Measurements from ENCODE around the gene SCN2A. TPM values are rescaled to one million over a fixed set of nuclear protein-coding genes. Genes with fewer than 3 reads are reported as not detected.
"Not testable (repeated sequence)": the region's sequence is repeated elsewhere in the genome, so short reads cannot be mapped to it uniquely, and the experiment has no call there.

Gene SCN2A
- polyA plus RNA-seq, 1 donor, result 2.4 TPM

GRCh38 chr2:165373278-165374010 is 134.2 kb downstream of the SCN2A start:
- H3K9me3 ChIP-seq (ENCODE audit: control insufficient read depth, low read depth, low read length), result no peaks in the 10 kb centered on the region
- H3K36me3 ChIP-seq (ENCODE audit: control insufficient read depth, insufficient read depth, low read length), result no peaks in the 10 kb centered on the region
- no peak overlapping the region for H3K4me3 ChIP-seq (ENCODE audit: low read length)
- no peak overlapping the region for H3K27ac ChIP-seq (ENCODE audit: low read length)
- H3K4me1 ChIP-seq (ENCODE audit: control insufficient read depth, insufficient read depth, low read length), result no peaks in the 10 kb centered on the region
- 83% methylated on average over 1 of the region's 5 CpGs for WGBS (ENCODE audit: insufficient coverage, low lambda C conversion rate)
- H3K27me3 ChIP-seq (ENCODE audit: control insufficient read depth, insufficient read depth, low read length), result no peaks in the 10 kb centered on the region
- no peak for DNase-seq

- Histone ChIP-seq H3K4me3 (ENCODE audit: low read length) (no peak overlapping the region), H3K36me3 (ENCODE audit: control insufficient read depth, insufficient read depth, low read length) (no peaks in the 10 kb centered on the region), H3K4me1 (ENCODE audit: control insufficient read depth, insufficient read depth, low read length) (no peaks in the 10 kb centered on the region), H3K27me3 (ENCODE audit: control insufficient read depth, insufficient read depth, low read length) (no peaks in the 10 kb centered on the region), H3K9me3 (ENCODE audit: control insufficient read depth, low read depth, low read length) (no peaks in the 10 kb centered on the region), H3K27ac (ENCODE audit: low read length) (no peak overlapping the region)
- 60% methylated on average over 1 of the region's 3 CpGs for WGBS (ENCODE audit: insufficient coverage, low lambda C conversion rate)
- no peak for DNase-seq
Observed at GRCh38 chr2:165376571-165376975, 137.4 kb downstream of the SCN2A start.

GRCh38 chr2:165382362-165382761 is 143.1 kb downstream of the SCN2A start:
- DNase-seq, result no peak
- Histone ChIP-seq H3K36me3 (ENCODE audit: control insufficient read depth, insufficient read depth, low read length) (no peaks in the 10 kb centered on the region), H3K4me1 (ENCODE audit: control insufficient read depth, insufficient read depth, low read length) (no peaks in the 10 kb centered on the region), H3K27me3 (ENCODE audit: control insufficient read depth, insufficient read depth, low read length) (no peaks in the 10 kb centered on the region), H3K9me3 (ENCODE audit: control insufficient read depth, low read depth, low read length) (no peaks in the 10 kb centered on the region), H3K4me3 (ENCODE audit: low read length) (no peak overlapping the region), H3K27ac (ENCODE audit: low read length) (no peak overlapping the region)
- WGBS (ENCODE audit: insufficient coverage, low lambda C conversion rate), result 100% methylated on average over 1 of the region's 2 CpGs

GRCh38 chr2:165390875-165391274 is 151.7 kb downstream of the SCN2A start:
- Histone ChIP-seq H3K27me3 (ENCODE audit: control insufficient read depth, insufficient read depth, low read length) (no peaks in the 10 kb centered on the region), H3K9me3 (ENCODE audit: control insufficient read depth, low read depth, low read length) (no peaks in the 10 kb centered on the region), H3K27ac (ENCODE audit: low read length) (no peak overlapping the region), H3K36me3 (ENCODE audit: control insufficient read depth, insufficient read depth, low read length) (no peaks in the 10 kb centered on the region), H3K4me3 (ENCODE audit: low read length) (no peak overlapping the region), H3K4me1 (ENCODE audit: control insufficient read depth, insufficient read depth, low read length) (no peaks in the 10 kb centered on the region)
- no peak for DNase-seq

- Histone ChIP-seq H3K4me1 (ENCODE audit: control insufficient read depth, insufficient read depth, low read length) (no peaks in the 10 kb centered on the region), H3K9me3 (ENCODE audit: control insufficient read depth, low read depth, low read length) (no peaks in the 10 kb centered on the region), H3K4me3 (ENCODE audit: low read length) (no peak overlapping the region), H3K27me3 (ENCODE audit: control insufficient read depth, insufficient read depth, low read length) (no peaks in the 10 kb centered on the region), H3K27ac (ENCODE audit: low read length) (no peak overlapping the region), H3K36me3 (ENCODE audit: control insufficient read depth, insufficient read depth, low read length) (no peaks in the 10 kb centered on the region)
- no peak for DNase-seq
- WGBS (ENCODE audit: insufficient coverage, low lambda C conversion rate), result 94% methylated on average over 2 of the region's 2 CpGs
Observed at GRCh38 chr2:165391791-165392190, 152.6 kb downstream of the SCN2A start.

- H3K27me3 ChIP-seq (ENCODE audit: control insufficient read depth, insufficient read depth, low read length); H3K36me3 ChIP-seq (ENCODE audit: control insufficient read depth, insufficient read depth, low read length); DNase-seq; H3K4me3 ChIP-seq (ENCODE audit: low read length); H3K9me3 ChIP-seq (ENCODE audit: control insufficient read depth, low read depth, low read length); H3K27ac ChIP-seq (ENCODE audit: low read length); H3K4me1 ChIP-seq (ENCODE audit: control insufficient read depth, insufficient read depth, low read length): not testable (repeated sequence)
- WGBS (ENCODE audit: insufficient coverage, low lambda C conversion rate), result no CpG with 5 or more reads among the region's 3 CpGs
Observed at GRCh38 chr2:165398603-165399002, 159.4 kb downstream of the SCN2A start.

- Histone ChIP-seq H3K4me3 (ENCODE audit: low read length) (no peak overlapping the region), H3K9me3 (ENCODE audit: control insufficient read depth, low read depth, low read length) (no peaks in the 10 kb centered on the region), H3K27ac (ENCODE audit: low read length) (no peak overlapping the region), H3K27me3 (ENCODE audit: control insufficient read depth, insufficient read depth, low read length) (peaks cover 3% of the 10 kb centered on the region), H3K4me1 (ENCODE audit: control insufficient read depth, insufficient read depth, low read length) (peaks cover 5% of the 10 kb centered on the region), H3K36me3 (ENCODE audit: control insufficient read depth, insufficient read depth, low read length) (no peaks in the 10 kb centered on the region)
- 0% methylated on average over 4 of the region's 5 CpGs for WGBS (ENCODE audit: insufficient coverage, low lambda C conversion rate)
- peak; percentile 46 to 48 for DNase-seq
Observed at GRCh38 chr2:165401285-165401852, 162.2 kb downstream of the SCN2A start.

- H3K9me3 ChIP-seq (ENCODE audit: control insufficient read depth, low read depth, low read length), result no peaks in the 10 kb centered on the region
- no peaks in the 10 kb centered on the region for H3K36me3 ChIP-seq (ENCODE audit: control insufficient read depth, insufficient read depth, low read length)
- WGBS (ENCODE audit: insufficient coverage, low lambda C conversion rate), result no CpG with 5 or more reads among the region's 3 CpGs
- no peak overlapping the region for H3K27ac ChIP-seq (ENCODE audit: low read length)
- peak; percentile 33 to 55 for DNase-seq
- peaks cover 5% of the 10 kb centered on the region for H3K4me1 ChIP-seq (ENCODE audit: control insufficient read depth, insufficient read depth, low read length)
- peaks cover 3% of the 10 kb centered on the region for H3K27me3 ChIP-seq (ENCODE audit: control insufficient read depth, insufficient read depth, low read length)
- no peak overlapping the region for H3K4me3 ChIP-seq (ENCODE audit: low read length)
Observed at GRCh38 chr2:165402162-165402561, 162.9 kb downstream of the SCN2A start.

GRCh38 chr2:165406173-165406572 is 167.0 kb downstream of the SCN2A start:
- Histone ChIP-seq H3K4me1 (ENCODE audit: control insufficient read depth, insufficient read depth, low read length) (peaks cover 5% of the 10 kb centered on the region), H3K9me3 (ENCODE audit: control insufficient read depth, low read depth, low read length) (no peaks in the 10 kb centered on the region), H3K27me3 (ENCODE audit: control insufficient read depth, insufficient read depth, low read length) (no peaks in the 10 kb centered on the region), H3K36me3 (ENCODE audit: control insufficient read depth, insufficient read depth, low read length) (no peaks in the 10 kb centered on the region), H3K4me3 (ENCODE audit: low read length) (no peak overlapping the region), H3K27ac (ENCODE audit: low read length) (no peak overlapping the region)
- no peak for DNase-seq
- no CpG with 5 or more reads among the region's 3 CpGs for WGBS (ENCODE audit: insufficient coverage, low lambda C conversion rate)

GRCh38 chr2:165407466-165407865 is 168.3 kb downstream of the SCN2A start:
- no peaks in the 10 kb centered on the region for H3K36me3 ChIP-seq (ENCODE audit: control insufficient read depth, insufficient read depth, low read length)
- no peaks in the 10 kb centered on the region for H3K9me3 ChIP-seq (ENCODE audit: control insufficient read depth, low read depth, low read length)
- H3K4me3 ChIP-seq (ENCODE audit: low read length), result no peak overlapping the region
- DNase-seq, result no peak
- H3K27ac ChIP-seq (ENCODE audit: low read length), result no peak overlapping the region
- no peaks in the 10 kb centered on the region for H3K4me1 ChIP-seq (ENCODE audit: control insufficient read depth, insufficient read depth, low read length)
- H3K27me3 ChIP-seq (ENCODE audit: control insufficient read depth, insufficient read depth, low read length), result no peaks in the 10 kb centered on the region

GRCh38 chr2:165408186-165408585 is 169.0 kb downstream of the SCN2A start:
- Histone ChIP-seq H3K9me3 (ENCODE audit: control insufficient read depth, low read depth, low read length) (no peaks in the 10 kb centered on the region), H3K4me1 (ENCODE audit: control insufficient read depth, insufficient read depth, low read length) (no peaks in the 10 kb centered on the region), H3K27ac (ENCODE audit: low read length) (no peak overlapping the region), H3K4me3 (ENCODE audit: low read length) (no peak overlapping the region), H3K36me3 (ENCODE audit: control insufficient read depth, insufficient read depth, low read length) (no peaks in the 10 kb centered on the region), H3K27me3 (ENCODE audit: control insufficient read depth, insufficient read depth, low read length) (no peaks in the 10 kb centered on the region)
- DNase-seq, result peak in 1 of 2 donors; percentile 7
- WGBS (ENCODE audit: insufficient coverage, low lambda C conversion rate), result no CpG with 5 or more reads among the region's 3 CpGs

Measured in large intestine (tissue), 3 donors.